Inferior parietal cortex (tissue), 1 donor: ENCODE results near the gene OR2L3.
"Not testable (repeated sequence)": the region's sequence is repeated elsewhere in the genome, so short reads cannot be mapped to it uniquely, and the experiment has no call there.

ENCODE experiments used
- DNase-seq: peaks from one replicate; pipeline ENCODE4 v3.0.0-alpha.2; 2016; ENCODE audit errors: extremely low spot score

The OR2L3 gene

GRCh38 chr1:248046536-248046935 is at the start of gene OR2L3:
OR2L3 (plus strand) TSS chr1:248046836; CDS start chr1:248060682, 13,846 bp downstream.
- no peak for DNase-seq

GRCh38 chr1:247998811-247999210 is 47.8 kb upstream of the OR2L3 start:
- no peak for DNase-seq

GRCh38 chr1:248000169-248000568 is 46.5 kb upstream of the OR2L3 start:
- no peak for DNase-seq

GRCh38 chr1:248007778-248008177 is 38.9 kb upstream of the OR2L3 start:
- no peak for DNase-seq

- DNase-seq, result no peak
These were observed 37.0 kb upstream of the OR2L3 start for GRCh38 chr1:248009681-248010080.

- DNase-seq, result no peak
These were observed 33.4 kb upstream of the OR2L3 start, which contains the start of gene OR2L5 for GRCh38 chr1:248013229-248013710. OR2L5 (plus strand) TSS chr1:248013660; CDS start chr1:248021948, 8,288 bp downstream.

- no peak for DNase-seq
These were observed 30.8 kb upstream of the OR2L3 start for GRCh38 chr1:248015803-248016202.

- DNase-seq, result no peak
These were observed 16.9 kb upstream of the OR2L3 start, which contains the start of gene OR2L2 for GRCh38 chr1:248029770-248030169. OR2L2 (plus strand) TSS chr1:248030070; CDS start chr1:248038268, 8,198 bp downstream.

- DNase-seq, result no peak
These were observed 1.4 kb upstream of the OR2L3 start for GRCh38 chr1:248045209-248045608.

- no peak for DNase-seq
These were observed 372 bp downstream of the OR2L3 start for GRCh38 chr1:248047008-248047407.

- no peak for DNase-seq
These were observed 8.0 kb downstream of the OR2L3 start for GRCh38 chr1:248054671-248055070.

GRCh38 chr1:248055261-248055660 is 8.6 kb downstream of the OR2L3 start:
- DNase-seq, result no peak

GRCh38 chr1:248065071-248065470 is 18.4 kb downstream of the OR2L3 start:
- DNase-seq, result no peak

GRCh38 chr1:248065604-248066003 is 19.0 kb downstream of the OR2L3 start:
- no peak for DNase-seq

GRCh38 chr1:248083864-248084263 is 37.2 kb downstream of the OR2L3 start:
- DNase-seq, result not testable (repeated sequence)

GRCh38 chr1:248094884-248095283 is 48.2 kb downstream of the OR2L3 start, which contains the start of gene OR2L13:
OR2L13 (plus strand) TSS chr1:248095184; CDS start chr1:248099376, 4,192 bp downstream.
- DNase-seq, result no peak

- DNase-seq, result no peak
These were observed 51.9 kb downstream of the OR2L3 start for GRCh38 chr1:248098529-248098928.

GRCh38 chr1:248102847-248103246 is 56.2 kb downstream of the OR2L3 start:
- no peak for DNase-seq

GRCh38 chr1:248111157-248111556 is 64.5 kb downstream of the OR2L3 start:
- DNase-seq, result no peak
